Measurements from ENCODE around the gene WDFY4.

DNA sequence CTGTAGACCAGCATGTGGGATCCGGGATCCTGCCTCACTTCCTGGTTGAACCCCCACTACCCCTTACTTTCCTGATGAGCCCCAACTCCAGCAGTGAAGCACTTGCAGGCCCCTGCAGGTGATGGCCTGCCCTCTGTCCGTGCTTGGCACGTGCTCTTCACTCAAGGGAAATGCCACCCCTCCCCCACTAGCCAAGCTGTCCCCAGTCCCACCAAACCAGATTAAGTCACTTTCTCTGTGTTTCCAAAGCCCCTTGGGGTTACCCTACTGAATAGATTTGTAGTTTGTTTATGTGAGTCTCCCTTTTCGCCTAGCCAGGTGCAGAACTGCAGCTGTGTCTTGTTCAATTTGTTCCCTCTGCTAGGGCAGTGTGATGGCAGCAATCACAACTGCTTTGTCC, 121.7 kb downstream of the WDFY4 start:
- TF ChIP-seq, protein P1, sequence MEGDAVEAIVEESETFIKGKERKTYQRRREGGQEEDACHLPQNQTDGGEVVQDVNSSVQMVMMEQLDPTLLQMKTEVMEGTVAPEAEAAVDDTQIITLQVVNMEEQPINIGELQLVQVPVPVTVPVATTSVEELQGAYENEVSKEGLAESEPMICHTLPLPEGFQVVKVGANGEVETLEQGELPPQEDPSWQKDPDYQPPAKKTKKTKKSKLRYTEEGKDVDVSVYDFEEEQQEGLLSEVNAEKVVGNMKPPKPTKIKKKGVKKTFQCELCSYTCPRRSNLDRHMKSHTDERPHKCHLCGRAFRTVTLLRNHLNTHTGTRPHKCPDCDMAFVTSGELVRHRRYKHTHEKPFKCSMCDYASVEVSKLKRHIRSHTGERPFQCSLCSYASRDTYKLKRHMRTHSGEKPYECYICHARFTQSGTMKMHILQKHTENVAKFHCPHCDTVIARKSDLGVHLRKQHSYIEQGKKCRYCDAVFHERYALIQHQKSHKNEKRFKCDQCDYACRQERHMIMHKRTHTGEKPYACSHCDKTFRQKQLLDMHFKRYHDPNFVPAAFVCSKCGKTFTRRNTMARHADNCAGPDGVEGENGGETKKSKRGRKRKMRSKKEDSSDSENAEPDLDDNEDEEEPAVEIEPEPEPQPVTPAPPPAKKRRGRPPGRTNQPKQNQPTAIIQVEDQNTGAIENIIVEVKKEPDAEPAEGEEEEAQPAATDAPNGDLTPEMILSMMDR (conservative IDR thresholded peaks at IDR 0.05; ENCODE audit: low read depth, low read length): no peak
- TF ChIP-seq, protein P2, sequence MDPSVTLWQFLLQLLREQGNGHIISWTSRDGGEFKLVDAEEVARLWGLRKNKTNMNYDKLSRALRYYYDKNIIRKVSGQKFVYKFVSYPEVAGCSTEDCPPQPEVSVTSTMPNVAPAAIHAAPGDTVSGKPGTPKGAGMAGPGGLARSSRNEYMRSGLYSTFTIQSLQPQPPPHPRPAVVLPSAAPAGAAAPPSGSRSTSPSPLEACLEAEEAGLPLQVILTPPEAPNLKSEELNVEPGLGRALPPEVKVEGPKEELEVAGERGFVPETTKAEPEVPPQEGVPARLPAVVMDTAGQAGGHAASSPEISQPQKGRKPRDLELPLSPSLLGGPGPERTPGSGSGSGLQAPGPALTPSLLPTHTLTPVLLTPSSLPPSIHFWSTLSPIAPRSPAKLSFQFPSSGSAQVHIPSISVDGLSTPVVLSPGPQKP (IDR thresholded peaks at IDR 0.05; ENCODE audit: borderline replicate concordance, low read depth, low read length): no peak
- TF ChIP-seq CEBPB (IDR thresholded peaks at IDR 0.05; ENCODE audit: low read depth, low read length): no peak
- TF ChIP-seq RAD21 (IDR thresholded peaks at IDR 0.05; ENCODE audit: low read length): no peak
- TF ChIP-seq POLR2A (IDR thresholded peaks at IDR 0.05; ENCODE audit: low read depth, low read length): no peak
- no peak for TF ChIP-seq MXI1 (IDR thresholded peaks at IDR 0.05; ENCODE audit: borderline replicate concordance, low read depth, low read length)
- no peak for TF ChIP-seq NFE2L2 (IDR thresholded peaks at IDR 0.05; ENCODE audit: low read depth, low read length)
- TF ChIP-seq, protein P3, sequence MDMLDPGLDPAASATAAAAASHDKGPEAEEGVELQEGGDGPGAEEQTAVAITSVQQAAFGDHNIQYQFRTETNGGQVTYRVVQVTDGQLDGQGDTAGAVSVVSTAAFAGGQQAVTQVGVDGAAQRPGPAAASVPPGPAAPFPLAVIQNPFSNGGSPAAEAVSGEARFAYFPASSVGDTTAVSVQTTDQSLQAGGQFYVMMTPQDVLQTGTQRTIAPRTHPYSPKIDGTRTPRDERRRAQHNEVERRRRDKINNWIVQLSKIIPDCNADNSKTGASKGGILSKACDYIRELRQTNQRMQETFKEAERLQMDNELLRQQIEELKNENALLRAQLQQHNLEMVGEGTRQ (IDR thresholded peaks at IDR 0.05; ENCODE audit: low read depth, low read length): no peak
- TF ChIP-seq SMC3 (IDR thresholded peaks at IDR 0.05; ENCODE audit: low read depth, low read length): no peak
- no peak for TF ChIP-seq RFX5 (IDR thresholded peaks at IDR 0.05; ENCODE audit: low read depth, low read length)
- no peak for TF ChIP-seq MAZ (IDR thresholded peaks at IDR 0.05; ENCODE audit: borderline replicate concordance, low read depth, low read length)
- no peak for TF ChIP-seq CHD1 (IDR thresholded peaks at IDR 0.05; ENCODE audit: low read depth, low read length)

Data from IMR-90 (cell line).